HCT116 (cell line): ENCODE results near the gene PHOSPHO1. TPM values are rescaled to one million over a fixed set of nuclear protein-coding genes. Genes with fewer than 3 reads are reported as not detected.

Source experiments
- ATAC-seq: fragments of 200-7000 bp; cut with Tn5 transposase; 2 replicates; pipeline ENCODE4 v1.9.1; 2020; ENCODE audit warnings: mild to moderate bottlenecking, moderate library complexity
- BruUV-seq: library from RNA; stranded (reverse); fragments of 400-500 nt; replicated peaks from 2 replicates; lab custom pipeline; 2021; lab: Mats Ljungman, UMichigan
- CTCF ChIA-PET: fragments of 300-600 bp; sonication (Branson Sonifier 250); formaldehyde crosslinking; loops from one replicate; lab custom pipeline; 2021; ENCODE audit warnings: antibody characterized with exemption; lab: Charles Lee
- POLR2A ChIA-PET: fragments of 300-600, 350-600 bp; sonication (Branson Sonifier 250); formaldehyde crosslinking; loops from one replicate; lab custom pipeline; 2021; ENCODE audit warnings: antibody characterized with exemption; lab: Charles Lee
- RAD21 ChIA-PET, 2 experiments: fragments of 300-600 bp; sonication (Branson Sonifier 250); formaldehyde crosslinking; loops; one replicate each; lab custom pipeline; 2023; ENCODE audit warnings: low total read pairs in 2 of 2; ENCODE audit not compliant: uncharacterized antibody in 2 of 2, unreplicated experiment in 2 of 2, low non-redundant PET in 1 of 2; lab: Charles Lee
- DNase-seq: peaks from one replicate; pipeline ENCODE4 v3.0.0-alpha.2; 2010; ENCODE audit warnings: low read depth, low spot score
- H2AFZ ChIP-seq: fragments of 200-600 bp; shearing (Covaris generic), sonication (generic); 2 replicates; pipeline ENCODE4 v1.6.1; 2017; ENCODE audit warnings: low read depth, mixed run types, mixed read lengths, antibody characterized with exemption, low read length; ENCODE audit not compliant: poor library complexity, severe bottlenecking
- H3K27ac ChIP-seq: 2 replicates; pipeline ENCODE4 v1.5.1; 2012; ENCODE audit warnings: low read depth, low read length
- H3K27me3 ChIP-seq: fragments of 200-600 bp; sonication (generic); 2 replicates; pipeline ENCODE4 v1.6.1; 2016; ENCODE audit warnings: mixed run types, low read length, mixed read lengths; ENCODE audit not compliant: insufficient read depth
- H3K36me3 ChIP-seq, 2 experiments: fragments of 200-500 bp in 1 of 2; fragments of 200-600 bp in 1 of 2; sonication (Bioruptor generic) in 1 of 2; sonication (generic) in 1 of 2; 2 replicates each; pipeline versions ENCODE4 v1.5.1 to v1.6.1; 2014 to 2016; ENCODE audit warnings: low read length in 2 of 2, inconsistent platforms in 1 of 2, mixed read lengths in 1 of 2, mixed run types in 1 of 2; ENCODE audit not compliant: insufficient read depth in 2 of 2, control insufficient read depth in 1 of 2
- H3K4me1 ChIP-seq, 2 experiments: fragments of 200-600 bp in 1 of 2; sonication (generic) in 1 of 2; 2 replicates each; pipeline versions ENCODE4 v1.5.1 to v1.6.1; 2012 to 2017; ENCODE audit warnings: low read length in 2 of 2, inconsistent platforms in 1 of 2, mild to moderate bottlenecking in 1 of 2, mixed read lengths in 1 of 2, mixed run types in 1 of 2, moderate library complexity in 1 of 2; ENCODE audit not compliant: insufficient read depth in 2 of 2, control insufficient read depth in 1 of 2
- H3K4me2 ChIP-seq: fragments of 200-600 bp; sonication (generic); 2 replicates; pipeline ENCODE4 v1.6.1; 2017; ENCODE audit warnings: mixed run types, low read length, mixed read lengths
- H3K4me3 ChIP-seq, 2 experiments: fragments of 200-600 bp in 1 of 2; sonication (generic) in 1 of 2; replicated peaks in 1 of 2; 2 replicates each; pipeline ENCODE4 v1.5.1; 2011 to 2016; ENCODE audit warnings: low read length in 2 of 2, control low read depth in 1 of 2, low read depth in 1 of 2, mild to moderate bottlenecking in 1 of 2, mixed read lengths in 1 of 2, mixed run types in 1 of 2
- H3K79me2 ChIP-seq: fragments of 200-600 bp; sonication (generic); 2 replicates; pipeline ENCODE4 v1.6.1; 2017; ENCODE audit warnings: mild to moderate bottlenecking, mixed run types, low read length, moderate library complexity, mixed read lengths; ENCODE audit not compliant: insufficient read depth
- H3K9ac ChIP-seq: fragments of 200-600 bp; sonication (generic); 2 replicates; pipeline ENCODE4 v1.6.1; 2016; ENCODE audit warnings: low read length, mixed read lengths
- H3K9me2 ChIP-seq: fragments of 200-600 bp; sonication (generic), shearing (Covaris generic); 2 replicates; pipeline ENCODE4 v1.6.1; 2017; ENCODE audit warnings: mixed run types, mild to moderate bottlenecking, moderate library complexity; ENCODE audit not compliant: insufficient read depth
- H3K9me3 ChIP-seq, 2 experiments: fragments of 200-500 bp in 1 of 2; fragments of 200-600 bp in 1 of 2; sonication (Bioruptor generic) in 1 of 2; sonication (generic) in 1 of 2; 2 replicates each; pipeline ENCODE4 v1.6.1; 2014 to 2017; ENCODE audit warnings: low read length in 2 of 2, mixed read lengths in 2 of 2, inconsistent platforms in 1 of 2, low read depth in 1 of 2, mild to moderate bottlenecking in 1 of 2, mixed run types in 1 of 2, moderate library complexity in 1 of 2; ENCODE audit not compliant: control insufficient read depth in 1 of 2, insufficient read depth in 1 of 2
- H4K20me1 ChIP-seq: fragments of 200-600 bp; sonication (generic), shearing (Covaris generic); 2 replicates; pipeline ENCODE4 v1.6.1; 2017; ENCODE audit warnings: mixed run types, mild to moderate bottlenecking, moderate library complexity; ENCODE audit not compliant: insufficient read depth
- ATF3 ChIP-seq: IDR thresholded peaks from 2 replicates; pipeline ENCODE4 v1.6.1; 2012
- CEBPB ChIP-seq: IDR thresholded peaks from 2 replicates; pipeline ENCODE4 v1.6.1; 2012; ENCODE audit warnings: low read depth
- ELF1 ChIP-seq: IDR thresholded peaks from 2 replicates; pipeline ENCODE4 v1.6.1; 2012; ENCODE audit warnings: low read depth, borderline replicate concordance
- EZH2 ChIP-seq: fragments of 200-600 bp; sonication (generic); IDR thresholded peaks from 2 replicates; pipeline ENCODE4 v1.6.1; 2017; ENCODE audit warnings: antibody characterized with exemption, mixed run types
- POLR2A ChIP-seq: IDR thresholded peaks from 2 replicates; pipeline ENCODE4 v1.7.0; 2011; ENCODE audit warnings: borderline replicate concordance; ENCODE audit not compliant: insufficient read depth, insufficient read length; ENCODE audit errors: extremely low read depth
- POLR2AphosphoS5 ChIP-seq: IDR thresholded peaks from 2 replicates; pipeline ENCODE4 v1.6.1; 2011; ENCODE audit warnings: mild to moderate bottlenecking, low read depth, low read length, moderate library complexity
- SIN3A ChIP-seq: IDR thresholded peaks from 2 replicates; pipeline ENCODE4 v1.6.1; 2012; ENCODE audit warnings: low read depth
- SP1 ChIP-seq: IDR thresholded peaks from 2 replicates; pipeline ENCODE4 v1.6.1; 2012; ENCODE audit warnings: low read depth
- SRF ChIP-seq: IDR thresholded peaks from 2 replicates; pipeline ENCODE4 v1.6.1; 2012; ENCODE audit warnings: low read depth
- YY1 ChIP-seq: IDR thresholded peaks from 2 replicates; pipeline ENCODE4 v1.6.1; 2011; ENCODE audit warnings: low read length, low read depth, moderate library complexity, mild to moderate bottlenecking; ENCODE audit not compliant: insufficient replicate concordance; ENCODE audit errors: extremely low read depth
- ZBTB33 ChIP-seq: IDR thresholded peaks from 2 replicates; pipeline ENCODE4 v1.6.1; 2011; ENCODE audit warnings: mild to moderate bottlenecking, low read length, moderate library complexity; ENCODE audit not compliant: insufficient replicate concordance; ENCODE audit errors: extremely low read depth
- ZFX ChIP-seq: fragments of 450-650 bp; IDR thresholded peaks from 2 replicates; pipeline ENCODE4 v1.6.1; 2017
- ZNF274 ChIP-seq: fragments of 200-500 bp; sonication (Bioruptor generic); IDR thresholded peaks from 2 replicates; pipeline ENCODE4 v1.6.1; 2014; ENCODE audit warnings: mild to moderate bottlenecking, low read depth, low read length, inconsistent platforms
- intact Hi-C: fragments of 100-400 bp; cut with micrococcal nuclease; formaldehyde crosslinking; loops from 2 replicates; pipeline ENCODE4 v1.10.0; 2022
- total RNA-seq: library from RNA; stranded (reverse); gene quantifications from one replicate; pipeline ENCODE4 v1.2.1, GENCODE V29; 2021; ENCODE audit not compliant: unreplicated experiment

PHOSPHO1 gene
- total RNA-seq, 1 experiment from 2014 or later = 3.0 TPM

- Histone ChIP-seq H3K9me2 (no peaks in the 10 kb centered on the region), H3K4me3 (no peak within 1 kb of the TSS), H2AFZ (no peak within 1 kb of the TSS), H3K4me2 (peak within 1 kb of the TSS; percentile 15; the same call in 1 of the 2 replicates), H3K9ac (no peak within 1 kb of the TSS), H3K4me1 (peaks cover 0 to 11% of the 10 kb centered on the region in 2 experiments; a peak in 2 of 4 replicates), H3K9me3 (no peaks in the 10 kb centered on the region), H3K27ac (no peak within 1 kb of the TSS), H4K20me1 (no peaks in the 10 kb centered on the region), H3K36me3 (no peaks in the 10 kb centered on the region), H3K79me2 (no peaks in the 10 kb centered on the region), H3K27me3 (peaks cover 4% of the 10 kb centered on the region; the same call in 1 of the 2 replicates)
- intact Hi-C loops = no loop called here
- TF ChIP-seq YY1 (no peak), SIN3A (no peak), SRF (no peak), POLR2AphosphoS5 (no peak), ATF3 (no peak), ZBTB33 (no peak), ZFX (no peak), ZNF274 (no peak), CEBPB (no peak), SP1 (no peak), EZH2 (no peak), ELF1 (no peak), POLR2A (no peak)
- DNase-seq = no peak
- ChIA-PET RAD21 (no interaction called here), POLR2A (no interaction called here), CTCF (no interaction called here)
- BruUV-seq = no TSS peak
- ATAC-seq = no peak
Measured at GRCh38 chr17:49210158-49211029, 20.2 kb downstream of the PHOSPHO1 start, which contains the start of the genes ABI3 and GNGT2. TSS of gene ABI3 (plus strand) at chr17:49210707. CDS start at chr17:49210725, 18 bp downstream. TSS of gene GNGT2 (minus strand) at chr17:49210574. CDS start at chr17:49207422, 3,152 bp downstream.
